Activated T-helper 17 cell treated with anti-CD3 and anti-CD28 coated beads, Interleukin-2, amount 50 U/mL, for 72 hours (primary cell): Measurements from ENCODE around the gene ZNRF2. TPM values are rescaled to one million over a fixed set of nuclear protein-coding genes. Genes with fewer than 3 reads are reported as not detected.
A peak's percentile ranks its signal among the peaks of the same experiment; 100 is the strongest.
"Not testable (repeated sequence)": the region's sequence is repeated elsewhere in the genome, so short reads cannot be mapped to it uniquely, and the experiment has no call there.

ENCODE experiments used
- ATAC-seq: fragments of 150-1000 bp; cut with Tn5 transposase; replicated peaks from 2 replicates; pipeline ENCODE4 v1.10.0; 2021; ENCODE audit warnings: mild to moderate bottlenecking, moderate library complexity
- H3K27ac Mint-ChIP-seq: one replicate; pipeline ENCODE4 v1.8.0; 2022; ENCODE audit warnings: mixed read lengths
- H3K27me3 Mint-ChIP-seq: one replicate; pipeline ENCODE4 v1.8.0; 2022; ENCODE audit warnings: mixed read lengths
- H3K36me3 Mint-ChIP-seq: one replicate; pipeline ENCODE4 v1.8.0; 2022; ENCODE audit warnings: low read depth, mild to moderate bottlenecking, mixed read lengths
- H3K4me1 Mint-ChIP-seq: one replicate; pipeline ENCODE4 v1.8.0; 2022; ENCODE audit warnings: mixed read lengths
- H3K4me3 Mint-ChIP-seq: one replicate; pipeline ENCODE4 v1.8.0; 2022; ENCODE audit warnings: mild to moderate bottlenecking, mixed read lengths
- H3K9me3 Mint-ChIP-seq: one replicate; pipeline ENCODE4 v1.8.0; 2022; ENCODE audit warnings: mixed read lengths
- total RNA-seq, 2 donors: library from RNA; stranded (reverse); gene quantifications; one replicate each; pipeline ENCODE4 v1.2.3, GENCODE V29; 2022

ZNRF2 gene
- total RNA-seq, 2 donors from 2014 or later = 6.7 to 9.8 TPM

GRCh38 chr7:30252885-30253795, 31.3 kb upstream of the ZNRF2 start:
- Mint-ChIP-seq H3K36me3 (no peaks in the 10 kb centered on the region), H3K27ac (peak overlapping the region; percentile 14), H3K9me3 (no peaks in the 10 kb centered on the region), H3K4me1 (peaks cover 16% of the 10 kb centered on the region), H3K4me3 (no peak overlapping the region), H3K27me3 (no peaks in the 10 kb centered on the region)
- ATAC-seq = peak; percentile 96

- Mint-ChIP-seq H3K4me1 (peaks cover 16% of the 10 kb centered on the region), H3K4me3 (no peak overlapping the region), H3K36me3 (no peaks in the 10 kb centered on the region), H3K9me3 (no peaks in the 10 kb centered on the region), H3K27me3 (no peaks in the 10 kb centered on the region), H3K27ac (peak overlapping the region; percentile 14)
- ATAC-seq = no peak
Measured at GRCh38 chr7:30253796-30254165, 30.6 kb upstream of the ZNRF2 start.

- Mint-ChIP-seq H3K27ac (no peak overlapping the region), H3K4me1 (peaks cover 16% of the 10 kb centered on the region), H3K9me3 (no peaks in the 10 kb centered on the region), H3K4me3 (no peak overlapping the region), H3K27me3 (no peaks in the 10 kb centered on the region), H3K36me3 (no peaks in the 10 kb centered on the region)
- ATAC-seq = no peak
Measured at GRCh38 chr7:30254248-30254647, 30.1 kb upstream of the ZNRF2 start.

- H3K36me3 Mint-ChIP-seq = no peaks in the 10 kb centered on the region
- H3K4me1 Mint-ChIP-seq = peaks cover 16% of the 10 kb centered on the region
- ATAC-seq = no peak
- no peaks in the 10 kb centered on the region for H3K9me3 Mint-ChIP-seq
- H3K27me3 Mint-ChIP-seq = no peaks in the 10 kb centered on the region
- H3K27ac Mint-ChIP-seq = no peak overlapping the region
- H3K4me3 Mint-ChIP-seq = no peak overlapping the region
Measured at GRCh38 chr7:30254717-30255063, 29.7 kb upstream of the ZNRF2 start.

GRCh38 chr7:30255064-30255769, 29.2 kb upstream of the ZNRF2 start:
- H3K9me3 Mint-ChIP-seq = no peaks in the 10 kb centered on the region
- H3K4me3 Mint-ChIP-seq = no peak overlapping the region
- no peak for ATAC-seq
- no peak overlapping the region for H3K27ac Mint-ChIP-seq
- H3K36me3 Mint-ChIP-seq = no peaks in the 10 kb centered on the region
- H3K27me3 Mint-ChIP-seq = no peaks in the 10 kb centered on the region
- H3K4me1 Mint-ChIP-seq = peaks cover 16% of the 10 kb centered on the region

GRCh38 chr7:30256349-30256858, 28.0 kb upstream of the ZNRF2 start:
- Mint-ChIP-seq H3K4me3 (no peak overlapping the region), H3K4me1 (peaks cover 16% of the 10 kb centered on the region), H3K36me3 (no peaks in the 10 kb centered on the region), H3K27ac (no peak overlapping the region), H3K27me3 (no peaks in the 10 kb centered on the region), H3K9me3 (no peaks in the 10 kb centered on the region)
- no peak for ATAC-seq

GRCh38 chr7:30260246-30260768, 24.1 kb upstream of the ZNRF2 start:
- no peak for ATAC-seq
- Mint-ChIP-seq H3K27me3 (no peaks in the 10 kb centered on the region), H3K4me3 (no peak overlapping the region), H3K9me3 (no peaks in the 10 kb centered on the region), H3K27ac (no peak overlapping the region), H3K4me1 (no peaks in the 10 kb centered on the region), H3K36me3 (no peaks in the 10 kb centered on the region)

GRCh38 chr7:30263090-30263710, 21.2 kb upstream of the ZNRF2 start:
- Mint-ChIP-seq H3K4me3 (no peak overlapping the region), H3K36me3 (no peaks in the 10 kb centered on the region), H3K9me3 (no peaks in the 10 kb centered on the region), H3K4me1 (no peaks in the 10 kb centered on the region), H3K27me3 (no peaks in the 10 kb centered on the region), H3K27ac (no peak overlapping the region)
- ATAC-seq = no peak

- H3K4me1 Mint-ChIP-seq = no peaks in the 10 kb centered on the region
- no peaks in the 10 kb centered on the region for H3K27me3 Mint-ChIP-seq
- no peak overlapping the region for H3K27ac Mint-ChIP-seq
- no peaks in the 10 kb centered on the region for H3K9me3 Mint-ChIP-seq
- no peak for ATAC-seq
- H3K4me3 Mint-ChIP-seq = no peak overlapping the region
- no peaks in the 10 kb centered on the region for H3K36me3 Mint-ChIP-seq
Measured at GRCh38 chr7:30264052-30264451, 20.3 kb upstream of the ZNRF2 start.

- not testable (repeated sequence) for H3K4me1 Mint-ChIP-seq, H3K27ac Mint-ChIP-seq, H3K4me3 Mint-ChIP-seq, H3K27me3 Mint-ChIP-seq, H3K9me3 Mint-ChIP-seq, H3K36me3 Mint-ChIP-seq, ATAC-seq
Measured at GRCh38 chr7:30265189-30265588, 19.2 kb upstream of the ZNRF2 start.

GRCh38 chr7:30266686-30267085, 17.7 kb upstream of the ZNRF2 start:
- Mint-ChIP-seq H3K27me3 (no peaks in the 10 kb centered on the region), H3K4me1 (no peaks in the 10 kb centered on the region), H3K4me3 (no peak overlapping the region), H3K9me3 (no peaks in the 10 kb centered on the region), H3K27ac (no peak overlapping the region), H3K36me3 (no peaks in the 10 kb centered on the region)
- ATAC-seq = no peak

GRCh38 chr7:30268586-30268985, 15.8 kb upstream of the ZNRF2 start:
- no peak for ATAC-seq
- Mint-ChIP-seq H3K4me1 (no peaks in the 10 kb centered on the region), H3K36me3 (no peaks in the 10 kb centered on the region)

GRCh38 chr7:30269490-30269889, 14.9 kb upstream of the ZNRF2 start:
- no peaks in the 10 kb centered on the region for H3K36me3 Mint-ChIP-seq
- no peak overlapping the region for H3K27ac Mint-ChIP-seq
- no peaks in the 10 kb centered on the region for H3K27me3 Mint-ChIP-seq
- H3K4me3 Mint-ChIP-seq = no peak overlapping the region
- no peaks in the 10 kb centered on the region for H3K4me1 Mint-ChIP-seq
- ATAC-seq = no peak
- no peaks in the 10 kb centered on the region for H3K9me3 Mint-ChIP-seq

More at GRCh38 chr7:30268586-30268985, 15.8 kb upstream of the ZNRF2 start:
- Mint-ChIP-seq H3K9me3 (no peaks in the 10 kb centered on the region), H3K27ac (no peak overlapping the region), H3K4me3 (no peak overlapping the region), H3K27me3 (no peaks in the 10 kb centered on the region)

- no peaks in the 10 kb centered on the region for H3K36me3 Mint-ChIP-seq
- H3K4me1 Mint-ChIP-seq = no peaks in the 10 kb centered on the region
- H3K27me3 Mint-ChIP-seq = no peaks in the 10 kb centered on the region
- ATAC-seq = no peak
- no peaks in the 10 kb centered on the region for H3K9me3 Mint-ChIP-seq
- H3K4me3 Mint-ChIP-seq = no peak overlapping the region
- no peak overlapping the region for H3K27ac Mint-ChIP-seq
Measured at GRCh38 chr7:30270921-30271320, 13.5 kb upstream of the ZNRF2 start.
